HG03558 (cell line): Measurements from ENCODE around the gene LALBA.
"Not testable (repeated sequence)": the region's sequence is repeated elsewhere in the genome, so short reads cannot be mapped to it uniquely, and the experiment has no call there.

Experiments
- ATAC-seq: cut with Tn5 transposase; IDR thresholded peaks from one replicate; pipeline ENCODE4 v1.9.1; 2021; ENCODE audit warnings: moderate number of reproducible peaks; ENCODE audit not compliant: unreplicated experiment; ENCODE audit errors: extremely low read depth

The LALBA gene

GRCh38 chr12:48536602-48537001 is 33.2 kb downstream of the LALBA start:
- no peak for ATAC-seq

DNA sequence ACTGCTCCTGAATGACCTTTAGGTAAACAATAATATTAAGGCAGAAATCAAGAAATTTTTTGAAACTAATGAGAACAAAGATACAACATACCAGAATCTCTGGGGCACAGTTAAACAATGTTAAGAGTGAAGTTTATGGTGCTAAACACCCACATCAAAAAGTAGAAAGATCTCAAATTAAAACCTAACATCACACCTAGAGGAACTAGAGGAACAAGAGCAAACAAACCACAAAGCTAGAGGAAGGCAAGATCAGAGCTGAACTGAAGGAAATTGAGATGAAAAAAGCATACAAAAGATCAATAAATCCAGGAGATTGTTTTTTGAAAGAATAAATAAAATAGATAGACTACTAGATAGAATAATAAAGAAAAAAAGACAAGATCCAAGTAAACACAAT is 37.2 kb downstream of the LALBA start:
- no peak for ATAC-seq

GRCh38 chr12:48527891-48528670 is 41.8 kb downstream of the LALBA start:
- ATAC-seq: no peak

- ATAC-seq: no peak
These were observed 44.5 kb downstream of the LALBA start, which contains the start of gene OR8S1 for GRCh38 chr12:48525332-48525731. TSS of gene OR8S1 (plus strand) at chr12:48525632. CDS start at chr12:48525632, 0 bp downstream.

DNA sequence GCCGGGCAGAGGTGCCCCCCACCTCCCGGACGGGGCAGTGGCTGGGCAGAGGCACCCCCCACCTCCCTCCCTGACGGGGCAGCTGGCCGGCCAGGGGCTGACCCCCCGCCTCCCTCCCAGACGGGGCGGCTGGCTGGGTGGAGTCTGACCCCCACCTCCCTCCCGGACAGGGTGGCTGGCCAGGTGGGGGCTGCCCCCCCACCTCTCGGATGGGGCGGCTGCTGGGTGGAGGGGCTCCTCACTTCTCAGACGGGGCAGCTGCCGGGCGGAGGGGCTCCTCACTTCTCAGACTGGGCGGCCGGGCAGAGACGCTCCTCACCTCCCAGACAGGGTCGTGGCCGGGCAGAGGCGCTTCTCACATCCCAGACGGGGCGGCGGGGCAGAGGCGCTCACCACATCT is 49.5 kb downstream of the LALBA start:
- not testable (repeated sequence) for ATAC-seq
